Erythroblast (primary cell): ENCODE data around the gene NIPBL.

Experiments
- GATA1 ChIP-seq: IDR thresholded peaks from 2 replicates; pipeline ENCODE4 v1.6.1; 2011; ENCODE audit warnings: low read depth, mild to moderate bottlenecking, control low read depth, low read length, moderate library complexity
- POLR2A ChIP-seq: IDR thresholded peaks from 2 replicates; pipeline ENCODE4 v1.6.1; 2011; ENCODE audit warnings: mild to moderate bottlenecking, low read length

DNA sequence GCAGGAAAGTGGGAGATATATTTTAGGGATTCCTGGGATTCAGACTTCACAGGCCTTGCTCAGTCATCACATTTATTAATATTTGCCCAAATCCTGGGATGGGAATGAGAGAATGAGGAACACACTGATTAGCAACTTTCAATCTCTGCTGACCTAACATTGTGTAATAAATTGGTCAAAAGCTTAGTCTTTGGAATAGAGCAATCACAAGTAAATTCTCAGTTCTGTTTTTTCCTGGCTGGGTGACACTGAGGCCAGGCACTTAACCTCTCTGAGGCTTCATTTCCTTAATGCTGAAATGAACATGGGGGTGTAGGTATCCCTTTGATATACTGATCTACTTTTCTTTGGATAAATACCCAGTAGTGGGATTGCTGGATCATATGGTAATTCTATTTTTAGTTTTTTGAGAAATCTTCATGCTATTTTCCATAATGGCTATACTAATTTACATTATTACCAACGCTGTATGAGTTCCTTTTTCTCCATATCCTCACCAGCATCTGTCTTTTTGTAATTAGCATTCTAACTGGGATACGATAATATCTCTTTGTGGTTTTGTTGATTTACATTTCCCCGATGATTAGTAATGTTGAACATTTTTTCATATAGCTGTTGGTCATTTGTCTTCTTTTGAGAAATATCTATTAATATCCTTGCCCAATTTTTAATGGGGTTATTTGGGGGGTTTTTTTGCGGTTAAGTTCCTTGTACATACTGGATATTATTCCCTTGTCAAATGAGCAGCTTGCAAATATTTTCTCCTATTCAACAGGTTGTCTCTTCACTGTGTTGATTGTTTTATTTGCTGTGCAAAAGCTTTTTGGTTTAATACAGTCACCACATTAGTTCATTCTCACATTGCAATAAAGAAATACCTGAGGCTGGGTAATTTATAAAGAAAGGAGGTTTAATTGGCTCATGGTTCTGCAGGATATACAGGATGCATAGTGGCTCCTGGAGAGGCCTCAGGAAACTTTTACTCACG, 36.8 kb upstream of the NIPBL start:
- no peak for TF ChIP-seq POLR2A
- no peak for TF ChIP-seq GATA1
